Progenitor cell of endocrine pancreas (in vitro differentiated cells): ENCODE data around the gene POPDC3. TPM values are rescaled to one million over a fixed set of nuclear protein-coding genes. Genes with fewer than 3 reads are reported as not detected.

Source experiments
- DNase-seq: peaks from one replicate; pipeline ENCODE4 v3.0.0; 2021; ENCODE audit warnings: low spot score; ENCODE audit not compliant: unreplicated experiment
- H3K27ac Mint-ChIP-seq: 2 replicates; pipeline ENCODE4 v1.8.0; 2021; ENCODE audit warnings: mild to moderate bottlenecking, moderate library complexity, mixed read lengths
- H3K27me3 Mint-ChIP-seq: 2 replicates; pipeline ENCODE4 v1.8.0; 2021; ENCODE audit warnings: mixed read lengths
- H3K36me3 Mint-ChIP-seq: 2 replicates; pipeline ENCODE4 v1.8.0; 2022; ENCODE audit warnings: mixed read lengths; ENCODE audit not compliant: insufficient read depth
- H3K4me1 Mint-ChIP-seq: 2 replicates; pipeline ENCODE4 v1.8.0; 2021; ENCODE audit warnings: low read depth, mixed read lengths
- H3K4me3 Mint-ChIP-seq: 2 replicates; pipeline ENCODE4 v1.8.0; 2021; ENCODE audit warnings: low read depth, mild to moderate bottlenecking, moderate library complexity, mixed read lengths
- H3K9me3 Mint-ChIP-seq: 2 replicates; pipeline ENCODE4 v1.8.0; 2021; ENCODE audit warnings: low read depth, mixed read lengths
- total RNA-seq: library from RNA; stranded (reverse); gene quantifications from 2 replicates; pipeline ENCODE4 v1.2.1, GENCODE V29; 2021
- TF ChIP-seq, protein P1 (sequence below): fragments of 200-600 bp; sonication (generic); IDR thresholded peaks from one replicate; pipeline ENCODE4 v1.5.0; 2021; ENCODE audit warnings: antibody characterized with exemption, mild to moderate bottlenecking; ENCODE audit not compliant: unreplicated experiment

Gene POPDC3
- total RNA-seq, 1 donor from 2014 or later = 1.3 TPM

DNA sequence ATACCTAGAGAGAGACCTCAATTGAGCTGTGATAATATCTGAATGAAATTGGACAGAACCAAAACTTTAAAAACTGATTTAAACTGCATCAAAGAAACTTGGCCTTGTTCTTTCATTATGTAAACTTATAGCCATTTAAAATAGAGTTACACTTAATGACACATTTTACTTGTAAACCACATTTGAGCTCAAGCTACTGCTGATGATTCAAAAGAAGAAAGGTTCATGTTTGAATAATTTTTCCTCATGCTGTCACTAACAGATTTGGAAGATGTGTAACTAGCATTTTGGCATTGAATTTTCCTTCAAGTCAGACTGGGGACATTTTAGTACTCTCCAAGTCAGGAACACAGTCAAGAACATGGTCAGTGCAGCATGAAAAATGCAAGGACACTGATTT lies 26.9 kb downstream of the POPDC3 start:
- Mint-ChIP-seq H3K4me1 (no peaks in the 10 kb centered on the region), H3K27me3 (no peaks in the 10 kb centered on the region), H3K9me3 (no peaks in the 10 kb centered on the region), H3K27ac (no peak overlapping the region), H3K4me3 (no peak overlapping the region), H3K36me3 (no peaks in the 10 kb centered on the region)
- no peak for DNase-seq
- TF ChIP-seq, protein P1, sequence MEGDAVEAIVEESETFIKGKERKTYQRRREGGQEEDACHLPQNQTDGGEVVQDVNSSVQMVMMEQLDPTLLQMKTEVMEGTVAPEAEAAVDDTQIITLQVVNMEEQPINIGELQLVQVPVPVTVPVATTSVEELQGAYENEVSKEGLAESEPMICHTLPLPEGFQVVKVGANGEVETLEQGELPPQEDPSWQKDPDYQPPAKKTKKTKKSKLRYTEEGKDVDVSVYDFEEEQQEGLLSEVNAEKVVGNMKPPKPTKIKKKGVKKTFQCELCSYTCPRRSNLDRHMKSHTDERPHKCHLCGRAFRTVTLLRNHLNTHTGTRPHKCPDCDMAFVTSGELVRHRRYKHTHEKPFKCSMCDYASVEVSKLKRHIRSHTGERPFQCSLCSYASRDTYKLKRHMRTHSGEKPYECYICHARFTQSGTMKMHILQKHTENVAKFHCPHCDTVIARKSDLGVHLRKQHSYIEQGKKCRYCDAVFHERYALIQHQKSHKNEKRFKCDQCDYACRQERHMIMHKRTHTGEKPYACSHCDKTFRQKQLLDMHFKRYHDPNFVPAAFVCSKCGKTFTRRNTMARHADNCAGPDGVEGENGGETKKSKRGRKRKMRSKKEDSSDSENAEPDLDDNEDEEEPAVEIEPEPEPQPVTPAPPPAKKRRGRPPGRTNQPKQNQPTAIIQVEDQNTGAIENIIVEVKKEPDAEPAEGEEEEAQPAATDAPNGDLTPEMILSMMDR = no peak

DNA sequence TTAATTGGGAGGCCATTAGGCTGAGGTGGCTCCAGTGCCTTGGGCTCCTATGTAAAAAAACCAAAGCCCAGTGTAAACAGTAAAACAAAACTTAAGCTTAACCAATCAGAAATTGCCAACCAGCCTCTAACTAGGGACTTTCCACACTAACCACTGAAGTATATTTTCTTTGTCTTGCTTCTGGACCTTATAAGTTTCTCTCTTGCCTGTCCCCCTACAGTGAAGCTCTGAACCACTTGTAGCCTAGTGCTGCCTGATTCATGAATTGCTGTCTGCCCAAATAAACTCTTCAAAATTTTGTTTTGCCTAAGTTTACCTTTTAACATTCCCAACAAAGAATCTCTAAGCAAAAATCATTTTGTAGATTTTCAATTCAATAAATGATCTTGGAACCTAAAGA lies 28.2 kb downstream of the POPDC3 start:
- H3K27me3 Mint-ChIP-seq = no peaks in the 10 kb centered on the region
- no peak overlapping the region for H3K4me3 Mint-ChIP-seq
- no peak overlapping the region for H3K27ac Mint-ChIP-seq
- DNase-seq = no peak
- TF ChIP-seq, protein P1 = no peak
- no peaks in the 10 kb centered on the region for H3K36me3 Mint-ChIP-seq
- no peaks in the 10 kb centered on the region for H3K9me3 Mint-ChIP-seq
- no peaks in the 10 kb centered on the region for H3K4me1 Mint-ChIP-seq

DNA sequence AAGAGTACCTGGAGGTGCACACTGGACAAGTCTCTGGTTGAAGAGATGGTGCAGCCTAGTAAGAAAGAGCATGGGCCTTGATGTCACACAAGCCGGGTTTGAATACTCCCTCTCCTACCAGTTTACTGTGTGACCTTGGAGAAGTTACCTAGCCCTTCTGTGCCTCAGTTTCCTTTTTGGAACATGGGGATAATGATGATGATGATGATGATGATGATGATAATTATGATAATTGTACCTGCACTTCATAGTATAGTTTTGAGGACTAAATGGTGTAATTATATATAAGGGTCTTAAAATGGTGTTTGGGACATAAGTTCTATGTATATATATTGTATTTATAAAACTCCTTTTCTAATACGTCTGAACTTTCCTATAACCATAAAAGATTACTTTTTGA lies 41.7 kb downstream of the POPDC3 start:
- DNase-seq = no peak
- TF ChIP-seq, protein P1 = no peak
- peak overlapping the region; percentile 75 for H3K4me3 Mint-ChIP-seq
- H3K4me1 Mint-ChIP-seq = peaks cover 1% of the 10 kb centered on the region
- peaks cover 45% of the 10 kb centered on the region for H3K27me3 Mint-ChIP-seq
- no peaks in the 10 kb centered on the region for H3K36me3 Mint-ChIP-seq
- peak overlapping the region; percentile 80 for H3K27ac Mint-ChIP-seq
- no peaks in the 10 kb centered on the region for H3K9me3 Mint-ChIP-seq

DNA sequence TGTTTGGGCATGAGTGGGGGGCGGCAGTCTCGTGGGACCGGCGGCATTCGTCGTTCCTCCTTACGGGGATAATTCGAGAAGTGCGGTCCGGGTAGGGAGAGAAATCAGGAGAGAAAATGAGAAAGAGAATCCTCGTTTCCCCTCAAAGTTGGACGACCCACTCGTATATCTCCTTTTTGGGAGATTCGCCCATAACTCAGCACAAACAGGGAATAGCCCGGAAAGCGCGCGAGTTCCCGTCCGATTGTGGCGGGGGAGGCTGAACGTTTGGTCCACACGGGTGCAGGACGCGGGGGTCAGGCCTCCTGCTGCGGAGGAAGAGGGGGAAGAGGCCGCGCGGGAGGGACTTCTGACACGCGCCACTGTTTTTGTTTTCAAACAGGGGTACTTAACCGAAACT lies 42.4 kb downstream of the POPDC3 start:
- H3K36me3 Mint-ChIP-seq = no peaks in the 10 kb centered on the region
- H3K4me3 Mint-ChIP-seq = peak overlapping the region; percentile 75
- no peak for DNase-seq
- H3K4me1 Mint-ChIP-seq = peaks cover 1% of the 10 kb centered on the region
- H3K27me3 Mint-ChIP-seq = peaks cover 45% of the 10 kb centered on the region
- TF ChIP-seq, protein P1 = no peak
- H3K9me3 Mint-ChIP-seq = no peaks in the 10 kb centered on the region
- H3K27ac Mint-ChIP-seq = peak overlapping the region; percentile 59

DNA sequence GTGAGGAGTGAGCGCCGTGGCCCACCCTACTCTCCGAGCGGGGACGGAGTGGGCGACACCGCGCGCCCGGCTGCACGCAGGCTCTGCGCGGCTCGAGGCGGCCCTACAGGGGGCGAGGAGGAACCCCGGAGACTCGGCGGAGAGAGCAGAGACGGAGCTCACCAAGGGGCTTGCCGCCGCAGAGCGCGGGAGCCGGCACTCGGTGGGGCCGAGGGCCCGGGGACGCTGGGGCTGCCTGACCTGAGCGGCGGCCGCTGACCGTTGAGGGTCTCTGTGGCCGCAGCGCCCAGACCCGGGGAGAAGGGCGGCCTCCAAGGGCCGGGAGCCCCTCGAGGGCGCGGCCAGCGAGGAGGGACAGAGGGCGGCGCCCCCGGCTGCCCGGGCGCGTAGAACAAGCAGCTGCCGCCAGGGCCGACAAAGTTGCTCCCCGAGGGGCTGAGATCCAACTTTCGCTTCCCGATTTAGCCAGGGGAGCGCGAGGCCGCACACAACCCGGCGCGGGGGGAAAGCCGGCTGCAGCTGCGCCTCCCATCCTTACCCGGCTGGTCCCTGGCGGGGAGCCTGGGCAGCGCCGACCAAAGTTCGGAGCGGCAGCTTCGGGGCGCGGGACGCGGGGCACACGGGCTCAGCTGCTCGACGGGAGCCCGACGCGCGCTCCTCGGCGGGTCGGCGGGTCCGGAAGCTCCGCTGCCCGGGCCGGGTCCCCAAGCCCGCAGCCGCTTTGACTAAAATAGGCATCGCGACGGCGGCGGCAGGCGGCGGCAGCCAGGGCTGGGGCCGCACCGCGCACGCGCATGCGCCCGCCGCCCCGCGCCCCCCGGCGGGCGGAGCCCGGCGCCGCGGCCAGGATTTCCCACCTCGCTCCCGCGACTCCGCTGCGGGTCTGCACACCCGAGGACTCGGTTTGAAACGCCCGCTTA lies 43.1 kb downstream of the POPDC3 start:
- Mint-ChIP-seq H3K4me1 (peaks cover 1% of the 10 kb centered on the region), H3K4me3 (peak overlapping the region; percentile 75), H3K36me3 (no peaks in the 10 kb centered on the region), H3K27ac (no peak overlapping the region), H3K9me3 (no peaks in the 10 kb centered on the region), H3K27me3 (peaks cover 45% of the 10 kb centered on the region)
- TF ChIP-seq, protein P1 = peak; percentile 38
- peak; percentile 48 for DNase-seq
